H1 (cell line): ENCODE measurements around the gene VAMP3. TPM values are rescaled to one million over a fixed set of nuclear protein-coding genes. Genes with fewer than 3 reads are reported as not detected.

Experiments
- CTCF ChIA-PET: fragments of 300-600 bp; sonication (Branson Sonifier 250); formaldehyde crosslinking; loops from one replicate; lab custom pipeline; 2021; ENCODE audit not compliant: partially characterized antibody; lab: Charles Lee
- POLR2A ChIA-PET: fragments of 300-600 bp; sonication (Branson Sonifier 250); formaldehyde crosslinking; loops from one replicate; lab custom pipeline; 2021; ENCODE audit warnings: inconsistent platforms; ENCODE audit not compliant: partially characterized antibody; lab: Charles Lee
- DNase-seq, 2 experiments: peaks; one replicate each; pipeline versions ENCODE4 v3.0.0 to v3.0.0-alpha.2; 2010 to 2022; ENCODE audit warnings: low spot score in 2 of 2, low read depth in 1 of 2, mixed read lengths in 1 of 2
- FAIRE-seq: peaks from 2 replicates; lab custom pipeline; 2011; peaks lifted over from hg19 to GRCh38; lab: Jason Lieb, UNC
- H2AFZ ChIP-seq: 2 replicates; pipeline ENCODE4 v1.8.1; 2012; ENCODE audit warnings: low read length, inconsistent platforms
- H2AK5ac ChIP-seq: 2 replicates; pipeline ENCODE4 v1.6.1; 2013; ENCODE audit warnings: low read depth, low read length
- H2BK120ac ChIP-seq: replicated peaks from 2 replicates; pipeline ENCODE3; 2013; ENCODE audit warnings: low read depth, low read length, inconsistent platforms
- H2BK12ac ChIP-seq: 2 replicates; pipeline ENCODE4 v1.6.1; 2013; ENCODE audit warnings: low read depth, low read length
- H2BK15ac ChIP-seq: 2 replicates; pipeline ENCODE4 v1.6.1; 2013; ENCODE audit warnings: low read length
- H2BK20ac ChIP-seq: 2 replicates; pipeline ENCODE4 v1.6.1; 2013; ENCODE audit warnings: low read length
- H2BK5ac ChIP-seq: 2 replicates; pipeline ENCODE4 v1.6.1; 2013; ENCODE audit warnings: low read depth, low read length
- H3K14ac ChIP-seq: 2 replicates; pipeline ENCODE4 v1.6.1; 2013; ENCODE audit warnings: inconsistent platforms; ENCODE audit not compliant: insufficient read length
- H3K18ac ChIP-seq: 2 replicates; pipeline ENCODE4 v1.6.1; 2013; ENCODE audit warnings: low read length; ENCODE audit errors: extremely low read depth
- H3K23ac ChIP-seq: 2 replicates; pipeline ENCODE4 v1.6.1; 2013; ENCODE audit warnings: inconsistent platforms; ENCODE audit not compliant: insufficient read length
- H3K23me2 ChIP-seq: 2 replicates; pipeline ENCODE4 v1.6.1; 2013; ENCODE audit warnings: low read depth, low read length
- H3K27ac ChIP-seq: 2 replicates; pipeline ENCODE4 v1.6.1; 2011; ENCODE audit warnings: low read depth, low read length, inconsistent platforms
- H3K27me3 ChIP-seq, 4 experiments: replicated peaks in 1 of 4; 1 replicate in 1 of 4; 2 replicates in 3 of 4; pipeline versions ENCODE4 v1.6.1 to v1.8.1; 2011 to 2013; ENCODE audit warnings: low read length in 3 of 4, mild to moderate bottlenecking in 3 of 4, inconsistent platforms in 2 of 4, mixed read lengths in 2 of 4, moderate library complexity in 1 of 4; ENCODE audit not compliant: control insufficient read depth in 3 of 4, insufficient read depth in 3 of 4; ENCODE audit errors: extremely low read depth in 1 of 4
- H3K36me3 ChIP-seq, 4 experiments: 2 replicates each; pipeline versions ENCODE4 v1.6.1 to v1.8.1; 2011 to 2013; ENCODE audit warnings: mild to moderate bottlenecking in 4 of 4, low read length in 3 of 4, moderate library complexity in 2 of 4, control low read depth in 1 of 4, inconsistent platforms in 1 of 4; ENCODE audit not compliant: insufficient read depth in 4 of 4, control insufficient read depth in 2 of 4
- H3K4ac ChIP-seq: replicated peaks from 2 replicates; pipeline ENCODE3; 2013; ENCODE audit warnings: low read length, low read depth, mixed read lengths, inconsistent platforms; ENCODE audit not compliant: insufficient read length
- H3K4me1 ChIP-seq, 4 experiments: replicated peaks in 1 of 4; 1 replicate in 1 of 4; 2 replicates in 3 of 4; pipeline versions ENCODE4 v1.6.1 to v1.8.1; 2011 to 2013; ENCODE audit warnings: low read length in 3 of 4, inconsistent platforms in 2 of 4, mixed read lengths in 1 of 4; ENCODE audit not compliant: insufficient read depth in 4 of 4, control insufficient read depth in 3 of 4
- H3K4me2 ChIP-seq, 2 experiments: 2 replicates each; pipeline versions ENCODE4 v1.6.1 to v1.8.1; 2011 to 2013; ENCODE audit warnings: low read depth in 2 of 2, low read length in 2 of 2, control low read depth in 1 of 2, inconsistent platforms in 1 of 2, mild to moderate bottlenecking in 1 of 2; ENCODE audit not compliant: insufficient read depth in 1 of 2
- H3K4me3 ChIP-seq, 4 experiments: fragments of 200-600, 300-600 bp in 1 of 4; sonication (generic), shearing (Covaris generic), sonication (Bioruptor Twin) in 1 of 4; 2 replicates each; pipeline versions ENCODE4 v1.5.1 to v1.8.1; 2011 to 2016; ENCODE audit warnings: low read length in 4 of 4, low read depth in 3 of 4, control low read depth in 2 of 4, inconsistent platforms in 2 of 4, mild to moderate bottlenecking in 2 of 4, mixed read lengths in 1 of 4, moderate library complexity in 1 of 4; ENCODE audit not compliant: insufficient read depth in 2 of 4; ENCODE audit errors: extremely low read depth in 1 of 4
- H3K56ac ChIP-seq: replicated peaks from 2 replicates; pipeline ENCODE3; 2013; ENCODE audit warnings: low read depth, mild to moderate bottlenecking, mixed read lengths, low read length, inconsistent platforms; ENCODE audit not compliant: insufficient read length
- H3K79me1 ChIP-seq: 2 replicates; pipeline ENCODE4 v1.6.1; 2013; ENCODE audit warnings: low read depth, low read length, control low read depth
- H3K79me2 ChIP-seq, 2 experiments: 2 replicates each; pipeline versions ENCODE4 v1.6.1 to v1.8.1; 2012 to 2013; ENCODE audit warnings: low read length in 2 of 2, mild to moderate bottlenecking in 2 of 2, inconsistent platforms in 1 of 2; ENCODE audit not compliant: insufficient read depth in 2 of 2, control insufficient read depth in 1 of 2
- H3K9ac ChIP-seq, 4 experiments: replicated peaks in 1 of 4; 1 replicate in 1 of 4; 2 replicates in 3 of 4; pipeline versions ENCODE4 v1.6.1 to v1.8.1; 2011 to 2013; ENCODE audit warnings: low read depth in 3 of 4, low read length in 3 of 4, control low read depth in 2 of 4, mild to moderate bottlenecking in 2 of 4, moderate library complexity in 2 of 4, inconsistent platforms in 1 of 4; ENCODE audit errors: extremely low read depth in 1 of 4
- H3K9me3 ChIP-seq, 2 experiments: 2 replicates each; pipeline versions ENCODE4 v1.6.1 to v1.8.1; 2012 to 2013; ENCODE audit warnings: mild to moderate bottlenecking in 2 of 2, moderate library complexity in 2 of 2, control low read depth in 1 of 2, inconsistent platforms in 1 of 2, low read depth in 1 of 2, low read length in 1 of 2, mixed read lengths in 1 of 2; ENCODE audit not compliant: insufficient read depth in 2 of 2
- H4K20me1 ChIP-seq, 2 experiments: replicated peaks in 1 of 2; 2 replicates each; pipeline versions ENCODE3 to v1.8.1; 2011 to 2013; ENCODE audit warnings: inconsistent platforms in 2 of 2, low read length in 2 of 2, mild to moderate bottlenecking in 1 of 2; ENCODE audit not compliant: insufficient read depth in 2 of 2, control insufficient read depth in 1 of 2
- H4K5ac ChIP-seq: 2 replicates; pipeline ENCODE4 v1.6.1; 2013; ENCODE audit warnings: low read length, low read depth, mixed read lengths, inconsistent platforms; ENCODE audit not compliant: insufficient read length
- H4K8ac ChIP-seq: 2 replicates; pipeline ENCODE4 v1.8.0; 2013; ENCODE audit warnings: mild to moderate bottlenecking, moderate library complexity, low read length, inconsistent platforms; ENCODE audit not compliant: insufficient read depth; ENCODE audit errors: extremely low read depth
- H4K91ac ChIP-seq: replicated peaks from 2 replicates; pipeline ENCODE3; 2013; ENCODE audit warnings: low read length, mixed read lengths, inconsistent platforms; ENCODE audit not compliant: insufficient read length
- ASH2L ChIP-seq: fragments of 200-600, 300-600 bp; sonication (generic); IDR thresholded peaks from one replicate; pipeline ENCODE4 v1.7.1; 2017; ENCODE audit warnings: low read length
- BACH1 ChIP-seq: IDR thresholded peaks from 2 replicates; pipeline ENCODE4 v1.6.1; 2012; ENCODE audit warnings: low read length, improper control_type of control experiment
- CTBP2 ChIP-seq: IDR thresholded peaks from 2 replicates; pipeline ENCODE4 v1.7.0; 2011; ENCODE audit warnings: borderline replicate concordance, mild to moderate bottlenecking, moderate library complexity, mixed read lengths, low read length; ENCODE audit not compliant: insufficient read depth, insufficient read length
- GABPA ChIP-seq: IDR thresholded peaks from 2 replicates; pipeline ENCODE4 v1.6.1; 2011; ENCODE audit warnings: mild to moderate bottlenecking, low read length, moderate library complexity, borderline replicate concordance; ENCODE audit not compliant: insufficient read depth
- GTF2F1 ChIP-seq: IDR thresholded peaks from 2 replicates; pipeline ENCODE4 v1.6.1; 2012; ENCODE audit warnings: low read depth, low read length, improper control_type of control experiment, borderline replicate concordance
- HDAC2 ChIP-seq, 2 experiments: fragments of 300-600 bp in 1 of 2; sonication (generic) in 1 of 2; IDR thresholded peaks; 2 replicates each; pipeline ENCODE4 v1.6.1; 2011 to 2012; ENCODE audit warnings: low read depth in 2 of 2, low read length in 2 of 2, mild to moderate bottlenecking in 2 of 2, moderate library complexity in 2 of 2, borderline replicate concordance in 1 of 2, inconsistent platforms in 1 of 2
- HDAC6 ChIP-seq: IDR thresholded peaks from one replicate; pipeline ENCODE4 v1.7.1; 2012; ENCODE audit warnings: low read depth, mild to moderate bottlenecking, inconsistent platforms, low read length, moderate library complexity
- JUND ChIP-seq: IDR thresholded peaks from 2 replicates; pipeline ENCODE4 v1.6.1; 2011; ENCODE audit warnings: mild to moderate bottlenecking, improper control_type of control experiment, low read length
- KDM1A ChIP-seq: fragments of 200-600, 300-600 bp; sonication (generic); IDR thresholded peaks from 2 replicates; pipeline ENCODE4 v1.7.1; 2016; ENCODE audit warnings: mild to moderate bottlenecking, low read length, borderline replicate concordance
- NRF1 ChIP-seq: IDR thresholded peaks from 2 replicates; pipeline ENCODE4 v1.6.1; 2011; ENCODE audit warnings: mild to moderate bottlenecking, low read depth, low read length, improper control_type of control experiment
- PHF8 ChIP-seq: fragments of 200-600 bp; sonication (generic); conservative IDR thresholded peaks from 2 replicates; pipeline ENCODE4 v1.7.1; 2012; ENCODE audit warnings: low read depth, mild to moderate bottlenecking, inconsistent platforms, low read length, moderate library complexity
- SIRT6 ChIP-seq: IDR thresholded peaks from one replicate; pipeline ENCODE4 v1.7.1; 2012; ENCODE audit warnings: low read length, inconsistent platforms
- ZNF274 ChIP-seq: IDR thresholded peaks from 2 replicates; pipeline ENCODE4 v1.7.0; 2012; ENCODE audit warnings: low read length, borderline replicate concordance; ENCODE audit errors: extremely low read depth
- WGBS, 2 experiments: shearing (Covaris generic) in 1 of 2; methylation state at CpG; one replicate each; pipeline versions ENCODE4 v1.1.6 to v1.1.7; 2013 to 2015; ENCODE audit warnings: low lambda C conversion rate in 2 of 2, mixed read lengths in 2 of 2, inconsistent platforms in 1 of 2, low coverage in 1 of 2, missing lambda C conversion rate in 1 of 2; ENCODE audit not compliant: insufficient replicate concordance in 2 of 2, insufficient coverage in 1 of 2, insufficient read length in 1 of 2; ENCODE audit errors: extremely low coverage in 1 of 2, missing lambda C conversion rate in 1 of 2; 5-methylcytosine and 5-hydroxymethylcytosine counted together
- polyA plus RNA-seq, 7 experiments: library from polyadenylated mRNA; depleted of rRNA in 3 of 7; stranded (reverse) in 5 of 7; unstranded in 2 of 7; fragments of >200 nt in 5 of 7; fragments of 200-250 nt in 2 of 7; gene quantifications; 1 replicate in 5 of 7; 2 replicates in 1 of 7; 4 replicates in 1 of 7; pipeline versions ENCODE4 v1.2.1 to v1.2.3, GENCODE V29; 2011 to 2013; ENCODE audit warnings: missing spikeins in 2 of 7, mixed read lengths in 2 of 7
- total RNA-seq: library from RNA; stranded (reverse); fragmentation: NEBNext Ultra II Directional; extraction: Animal tissue kit (Norgen Biotek cat#: 25700); gene quantifications from 2 replicates; pipeline ENCODE4 v1.2.1, GENCODE V29; 2021

VAMP3 gene
- total and polyA plus RNA-seq, 2 of the 8 experiments (the other 6 are each of a cell fraction or from before 2014, with no cell fraction given): 27.9 to 36.7 TPM

GRCh38 chr1:7824701-7825100 is 53.6 kb downstream of the VAMP3 start:
- Histone ChIP-seq H3K4me3 (no peak overlapping the region), H3K9ac (no peak overlapping the region), H2BK5ac (no peak overlapping the region), H2BK120ac (no peak overlapping the region), H3K27me3 (no peaks in the 10 kb centered on the region), H3K79me2 (no peaks in the 10 kb centered on the region), H3K4me2 (no peak overlapping the region), H4K91ac (no peak overlapping the region), H3K4me1 (no peaks in the 10 kb centered on the region), H3K18ac (no peak overlapping the region), H2BK15ac (no peak overlapping the region), H2AK5ac (no peak overlapping the region), H2BK12ac (no peak overlapping the region), H3K14ac (no peak overlapping the region), H4K20me1 (no peaks in the 10 kb centered on the region), H3K9me3 (no peaks in the 10 kb centered on the region), H2AFZ (no peak overlapping the region), H3K23ac (no peak overlapping the region), H3K4ac (no peak overlapping the region), H3K56ac (no peak overlapping the region), H3K23me2 (no peaks in the 10 kb centered on the region), H3K36me3 (peaks cover 2 to 41% (median 7%) of the 10 kb centered on the region in 4 experiments; a peak in 5 of 8 replicates), H3K27ac (no peak overlapping the region), H4K8ac (no peak overlapping the region), H3K79me1 (no peaks in the 10 kb centered on the region), H4K5ac (no peak overlapping the region), H2BK20ac (no peak overlapping the region)
- WGBS, 2 experiments: 90% methylated on average over 8 of the region's 8 CpGs; no CpG with 5 or more reads in 1 of the 2 experiments
- ChIA-PET POLR2A (no interaction called here), CTCF (interaction anchor here (1.2 kb wide), 2 partner anchors 74 to 157 kb away, joined by 3 read pairs; no protein-coding TSS in a partner anchor)
- no peak for TF ChIP-seq HDAC2 (IDR thresholded peaks at IDR 0.05; ENCODE audit: borderline replicate concordance in 1 of 2, low read depth in 2 of 2, low read length in 2 of 2)
- no peak for TF ChIP-seq GTF2F1
- no peak for TF ChIP-seq GABPA
- no peak for TF ChIP-seq BACH1
- no peak for TF ChIP-seq CTBP2
- no peak for TF ChIP-seq KDM1A
- no peak for TF ChIP-seq ZNF274
- no peak for TF ChIP-seq PHF8
- no peak for TF ChIP-seq JUND
- TF ChIP-seq HDAC6: no peak
- TF ChIP-seq NRF1: no peak
- TF ChIP-seq SIRT6: no peak
- no peak for TF ChIP-seq ASH2L
- DNase-seq (no peak), FAIRE-seq (no peak)
